ENCODE data around the gene DZANK1. TPM values are rescaled to one million over a fixed set of nuclear protein-coding genes. Genes with fewer than 3 reads are reported as not detected.

The DZANK1 gene
- polyA plus RNA-seq, 1 of the 3 experiments (the other 2 are of a cell fraction), result 3.3 TPM

DNA sequence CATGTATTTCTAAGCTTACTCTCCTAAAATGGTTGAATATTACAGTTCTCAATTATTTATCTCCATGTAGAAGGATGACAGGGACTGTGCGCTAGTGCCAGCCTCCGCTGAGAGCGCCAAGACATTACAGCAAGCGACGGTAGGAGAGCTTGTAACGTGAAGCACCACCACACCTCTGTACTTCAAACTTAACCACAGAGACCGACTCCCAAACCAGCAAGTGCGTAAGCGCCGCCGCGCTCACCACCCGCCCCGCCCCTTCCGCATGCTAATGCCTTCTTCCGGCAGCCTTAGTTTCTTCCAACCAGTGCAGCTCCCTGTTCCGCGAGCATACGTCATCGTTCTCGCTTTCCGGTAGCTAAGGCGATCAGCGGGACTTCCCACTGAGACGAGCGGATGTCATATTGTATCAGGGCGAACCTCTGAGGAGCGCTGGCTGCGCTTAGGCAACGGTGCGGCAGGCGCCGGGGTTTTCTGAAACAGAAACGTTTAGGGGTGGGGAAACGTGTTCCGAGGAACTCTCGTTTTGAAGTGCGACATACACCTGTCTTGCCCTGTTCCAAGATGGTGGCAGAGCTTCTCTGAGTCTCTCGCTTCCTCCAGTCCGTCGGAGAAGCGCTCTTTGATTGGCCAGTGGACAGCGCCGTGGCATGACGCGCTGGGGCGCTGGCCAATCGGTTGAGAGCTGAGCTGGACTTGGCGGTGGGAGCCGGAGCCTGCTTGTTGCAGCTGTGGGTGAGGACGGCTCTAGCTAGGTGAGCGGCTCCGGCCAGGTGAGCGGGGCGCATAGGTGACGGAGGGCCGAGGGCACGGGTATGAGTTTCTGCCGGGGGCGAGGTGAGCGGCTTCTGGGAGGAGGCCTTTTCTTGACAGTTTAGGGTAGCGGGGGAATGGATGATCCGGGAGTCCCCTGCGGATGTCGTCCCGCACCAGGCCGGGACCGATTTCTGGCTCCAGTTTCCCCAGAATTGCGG, 40.7 kb upstream of the DZANK1 start, which contains the start of gene SEC23B:
Gene SEC23B, plus strand, starts transcription at position 723 of the 974 bp plus-strand sequence. CDS start 2,896 bp downstream, outside the sequence.
- CTCF ChIA-PET, result interaction anchor here (2.4 kb wide), 1 partner anchor 10 kb away, joined by 11 read pairs; the partner anchor contains the start of gene RBBP9
- POLR2A ChIA-PET, result interaction anchor here (0.6 to 4.4 kb wide), 12 partner anchors 8 to 1510 kb away, joined by 3 to 58 read pairs (median 4); partner anchors contain the start of genes DTD1, DZANK1, KAT14 and NAA20
- Histone ChIP-seq H3F3A (replicated peaks; ENCODE audit: insufficient read depth) (no peaks in the 10 kb centered on the region), H3K4me2 (peak within 1 kb of the TSS; percentile 78), H3K9me2 (no peaks in the 10 kb centered on the region), H3K4me1 (ENCODE audit: control insufficient read depth in 1 of 2, insufficient read depth in 2 of 2, low read depth in 1 of 2, low read length in 1 of 2) (peaks cover 10 to 12% of the 10 kb centered on the region in 2 experiments; a peak in 1 of 4 replicates), H3K9ac (peak within 1 kb of the TSS; percentile 73), H3K27me3 (ENCODE audit: insufficient read depth) (no peaks in the 10 kb centered on the region), H3K36me3 (replicated peaks in 1 of 2; ENCODE audit: control insufficient read depth in 1 of 2, insufficient read depth in 2 of 2, low read length in 1 of 2) (peaks cover 18 to 23% of the 10 kb centered on the region in 2 experiments), H4K20me1 (ENCODE audit: insufficient read depth) (no peaks in the 10 kb centered on the region), H3K27ac (ENCODE audit: low read depth in 2 of 2, low read length in 1 of 2) (peak within 1 kb of the TSS; percentile 96 to 99), H3K79me2 (ENCODE audit: insufficient read depth) (peaks cover 30% of the 10 kb centered on the region), H3K9me3 (no peaks in the 10 kb centered on the region), H2AFZ (ENCODE audit: low read depth) (peak within 1 kb of the TSS; percentile 86), H3K4me3 (ENCODE audit: low read depth in 2 of 2, low read length in 1 of 2) (peak within 1 kb of the TSS; percentile 81 to 95)
- DNase-seq, result peak; percentile 90
- WGBS (ENCODE audit: low lambda C conversion rate), result under 1% methylated on average over 56 of the region's 69 CpGs
- TF ChIP-seq CHD2 (IDR thresholded peaks at IDR 0.05; ENCODE audit: low read length, partially characterized antibody) (peak; percentile 75), TAF1 (IDR thresholded peaks at IDR 0.05; ENCODE audit: borderline replicate concordance, low read depth, low read length) (peak; percentile 80), RAD21 (IDR thresholded peaks at IDR 0.05; ENCODE audit: low read length) (no peak), NRF1 (IDR thresholded peaks at IDR 0.05; ENCODE audit: low read depth, low read length) (peak; percentile 45), RXRA (IDR thresholded peaks at IDR 0.05; ENCODE audit: borderline replicate concordance, low read depth) (no peak), POLR2AphosphoS5 (IDR thresholded peaks at IDR 0.05; ENCODE audit: low read depth, low read length) (peak; percentile 90), GABPA (IDR thresholded peaks at IDR 0.05; ENCODE audit: low read depth) (peak; percentile 87), SMC3 (IDR thresholded peaks at IDR 0.05; ENCODE audit: low read depth, low read length) (no peak), YY1 (IDR thresholded peaks at IDR 0.05; ENCODE audit: low read depth) (peak; percentile 97), JUND (IDR thresholded peaks at IDR 0.05) (no peak), MEF2A (IDR thresholded peaks at IDR 0.05; ENCODE audit: borderline replicate concordance, low read depth) (no peak), NFIC (IDR thresholded peaks at IDR 0.05; ENCODE audit: borderline replicate concordance) (no peak), MAX (IDR thresholded peaks at IDR 0.05; ENCODE audit: low read depth) (peak; percentile 80), MXI1 (IDR thresholded peaks at IDR 0.05; ENCODE audit: low read depth, low read length) (peak; percentile 83), ZBTB33 (IDR thresholded peaks at IDR 0.05; ENCODE audit: borderline replicate concordance, low read depth) (peak; percentile 90), RFX5 (IDR thresholded peaks at IDR 0.05; ENCODE audit: low read length) (peak; percentile 83), IRF3 (IDR thresholded peaks at IDR 0.05; ENCODE audit: low read depth, low read length) (no peak), USF2 (IDR thresholded peaks at IDR 0.05; ENCODE audit: borderline replicate concordance, low read depth, low read length) (no peak), PBX3 (IDR thresholded peaks at IDR 0.05) (no peak), SIN3A (IDR thresholded peaks at IDR 0.05; ENCODE audit: borderline replicate concordance, low read depth, low read length) (0 out of 2 replicates have a peak, but pooled peaks have one; percentile 25), ELF1 (IDR thresholded peaks at IDR 0.05) (peak; percentile 87)

Data from SK-N-SH (cell line).